Caco-2 (cell line): ENCODE data around the gene TKTL1. TPM values are rescaled to one million over a fixed set of nuclear protein-coding genes. Genes with fewer than 3 reads are reported as not detected.
"Not testable (repeated sequence)": the region's sequence is repeated elsewhere in the genome, so short reads cannot be mapped to it uniquely, and the experiment has no call there.

Experiments used
- BruUV-seq: library from RNA; stranded (reverse); fragments of 400-500 nt; replicated peaks from 2 replicates; lab custom pipeline; 2021; lab: Mats Ljungman, UMichigan
- CTCF ChIA-PET: fragments of 300-600 bp; sonication (Branson Sonifier 250); formaldehyde crosslinking; loops from one replicate; lab custom pipeline; 2022; ENCODE audit warnings: antibody characterized with exemption; lab: Charles Lee
- POLR2A ChIA-PET: fragments of 300-600 bp; sonication (Branson Sonifier 250); formaldehyde crosslinking; loops from one replicate; lab custom pipeline; 2022; ENCODE audit warnings: antibody characterized with exemption; lab: Charles Lee
- DNase-seq, 2 experiments: peaks; one replicate each; pipeline versions ENCODE4 v3.0.0 to v3.0.0-alpha.2; 2020 to 2022
- H3K27me3 ChIP-seq: replicated peaks from 2 replicates; pipeline ENCODE4 v1.6.0; 2011; ENCODE audit warnings: low read length; ENCODE audit not compliant: control insufficient read depth, insufficient read depth
- H3K36me3 ChIP-seq: 2 replicates; pipeline ENCODE4 v1.5.1; 2011; ENCODE audit warnings: low read length; ENCODE audit not compliant: control insufficient read depth, insufficient read depth
- H3K4me1 ChIP-seq: fragments of 250-450 bp; sonication (Bioruptor Pico); 2 replicates; pipeline ENCODE4 v1.5.1; 2020; ENCODE audit warnings: mild to moderate bottlenecking
- H3K4me3 ChIP-seq: 2 replicates; pipeline ENCODE4 v1.5.1; 2011; ENCODE audit warnings: low read depth, mild to moderate bottlenecking, control low read depth, low read length
- H3K9me3 ChIP-seq: fragments of 250-450 bp; sonication (Bioruptor Pico); 2 replicates; pipeline ENCODE4 v1.5.1; 2020; ENCODE audit warnings: mild to moderate bottlenecking, moderate library complexity
- H3K27ac Mint-ChIP-seq: one replicate; pipeline ENCODE4 v1.8.0; 2022; ENCODE audit warnings: mixed read lengths; ENCODE audit not compliant: unreplicated experiment
- H3K27me3 Mint-ChIP-seq: one replicate; pipeline ENCODE4 v1.8.0; 2022; ENCODE audit warnings: mixed read lengths; ENCODE audit not compliant: insufficient read depth, unreplicated experiment
- H3K36me3 Mint-ChIP-seq: one replicate; pipeline ENCODE4 v1.8.0; 2022; ENCODE audit warnings: mild to moderate bottlenecking, mixed read lengths; ENCODE audit not compliant: insufficient read depth, unreplicated experiment
- H3K4me1 Mint-ChIP-seq: one replicate; pipeline ENCODE4 v1.8.0; 2022; ENCODE audit warnings: low read depth, mixed read lengths; ENCODE audit not compliant: unreplicated experiment
- H3K4me3 Mint-ChIP-seq: one replicate; pipeline ENCODE4 v1.8.0; 2022; ENCODE audit warnings: mild to moderate bottlenecking, moderate library complexity, mixed read lengths; ENCODE audit not compliant: unreplicated experiment
- H3K9me3 Mint-ChIP-seq: one replicate; pipeline ENCODE4 v1.8.0; 2022; ENCODE audit warnings: mixed read lengths; ENCODE audit not compliant: unreplicated experiment
- CTCF ChIP-seq, 2 experiments: fragments of 200-600 bp in 1 of 2; IDR thresholded peaks; 1 replicate in 1 of 2; 2 replicates in 1 of 2; pipeline versions ENCODE4 v1.5.1 to v1.8.0; 2011 to 2022; ENCODE audit warnings: antibody characterized with exemption in 1 of 2, control low read depth in 1 of 2, inconsistent platforms in 1 of 2, low read depth in 1 of 2, low read length in 1 of 2, mild to moderate bottlenecking in 1 of 2, moderate library complexity in 1 of 2; ENCODE audit not compliant: insufficient read depth in 1 of 2, severe bottlenecking in 1 of 2, unreplicated experiment in 1 of 2
- intact Hi-C: fragments of 100-400 bp; cut with micrococcal nuclease; formaldehyde crosslinking; loops from one replicate; pipeline ENCODE4 v1.10.0; 2022; ENCODE audit not compliant: unreplicated experiment
- total RNA-seq: library from RNA; stranded (reverse); gene quantifications from 2 replicates; pipeline ENCODE4 v1.2.3, GENCODE V29; 2022

The TKTL1 gene
- total RNA-seq, 1 experiment from 2014 or later = not detected

GRCh38 chrX:154300816-154301215 lies 5.2 kb downstream of the TKTL1 start:
- Histone ChIP-seq H3K4me1 (no peaks in the 10 kb centered on the region), H3K9me3 (no peaks in the 10 kb centered on the region), H3K36me3 (no peaks in the 10 kb centered on the region), H3K4me3 (no peak overlapping the region), H3K27me3 (no peaks in the 10 kb centered on the region)
- H3K27me3 Mint-ChIP-seq = peaks cover 8% of the 10 kb centered on the region
- no peaks in the 10 kb centered on the region for H3K36me3 Mint-ChIP-seq
- no peaks in the 10 kb centered on the region for H3K4me1 Mint-ChIP-seq
- DNase-seq = no peak
- intact Hi-C loops = no loop called here
- POLR2A ChIA-PET = no interaction called here
- CTCF ChIA-PET = interaction anchor here (0.6 kb wide), 1 partner anchor 676 kb away, joined by 7 read pairs; no protein-coding TSS in a partner anchor
- no peak overlapping the region for H3K27ac Mint-ChIP-seq
- no peak for TF ChIP-seq CTCF (IDR thresholded peaks at IDR 0.05; ENCODE audit: insufficient read depth in 1 of 2, low read depth in 1 of 2, low read length in 1 of 2, severe bottlenecking in 1 of 2, unreplicated experiment in 1 of 2)
- BruUV-seq = no TSS peak
- no peaks in the 10 kb centered on the region for H3K9me3 Mint-ChIP-seq
- no peak overlapping the region for H3K4me3 Mint-ChIP-seq

GRCh38 chrX:154302998-154303397 lies 7.4 kb downstream of the TKTL1 start:
- H3K4me1 ChIP-seq, H3K36me3 Mint-ChIP-seq, H3K4me3 Mint-ChIP-seq, BruUV-seq, H3K4me3 ChIP-seq, H3K9me3 Mint-ChIP-seq, H3K4me1 Mint-ChIP-seq, H3K9me3 ChIP-seq, DNase-seq, H3K27me3 ChIP-seq, H3K36me3 ChIP-seq, intact Hi-C loops, POLR2A ChIA-PET, CTCF ChIA-PET, H3K27ac Mint-ChIP-seq: not testable (repeated sequence)
- H3K27me3 Mint-ChIP-seq = peaks cover 11% of the 10 kb centered on the region

GRCh38 chrX:154303476-154303875 lies 7.9 kb downstream of the TKTL1 start:
- POLR2A ChIA-PET = no interaction called here
- Histone ChIP-seq H3K9me3 (no peaks in the 10 kb centered on the region), H3K27me3 (no peaks in the 10 kb centered on the region), H3K4me1 (no peaks in the 10 kb centered on the region), H3K4me3 (no peak overlapping the region), H3K36me3 (no peaks in the 10 kb centered on the region)
- H3K4me1 Mint-ChIP-seq = no peaks in the 10 kb centered on the region
- H3K27me3 Mint-ChIP-seq = peaks cover 11% of the 10 kb centered on the region
- no peak overlapping the region for H3K4me3 Mint-ChIP-seq
- H3K9me3 Mint-ChIP-seq = no peaks in the 10 kb centered on the region
- H3K27ac Mint-ChIP-seq = no peak overlapping the region
- no TSS peak for BruUV-seq
- no peak for TF ChIP-seq CTCF (IDR thresholded peaks at IDR 0.05; ENCODE audit: insufficient read depth in 1 of 2, low read depth in 1 of 2, low read length in 1 of 2, severe bottlenecking in 1 of 2, unreplicated experiment in 1 of 2)
- intact Hi-C loops = no loop called here
- CTCF ChIA-PET = no interaction called here
- no peak for DNase-seq
- H3K36me3 Mint-ChIP-seq = no peaks in the 10 kb centered on the region

- no peak overlapping the region for H3K4me3 Mint-ChIP-seq
- H3K9me3 Mint-ChIP-seq = no peaks in the 10 kb centered on the region
- no peaks in the 10 kb centered on the region for H3K36me3 Mint-ChIP-seq
- H3K4me1 Mint-ChIP-seq = no peaks in the 10 kb centered on the region
- H3K27me3 ChIP-seq = no peaks in the 10 kb centered on the region
- BruUV-seq = no TSS peak
- no peak overlapping the region for H3K4me3 ChIP-seq
- DNase-seq = no peak
- ChIA-PET POLR2A (no interaction called here), CTCF (no interaction called here)
- H3K36me3 ChIP-seq = no peaks in the 10 kb centered on the region
- peaks cover 11% of the 10 kb centered on the region for H3K27me3 Mint-ChIP-seq
- intact Hi-C loops = no loop called here
- no peaks in the 10 kb centered on the region for H3K9me3 ChIP-seq
- no peaks in the 10 kb centered on the region for H3K4me1 ChIP-seq
- no peak overlapping the region for H3K27ac Mint-ChIP-seq
- TF ChIP-seq CTCF (IDR thresholded peaks at IDR 0.05; ENCODE audit: insufficient read depth in 1 of 2, low read depth in 1 of 2, low read length in 1 of 2, severe bottlenecking in 1 of 2, unreplicated experiment in 1 of 2) = no peak
Measured at GRCh38 chrX:154304846-154305245, 9.3 kb downstream of the TKTL1 start.
